Calu3 (cell line): Measurements from ENCODE around the gene CDH4. TPM values are rescaled to one million over a fixed set of nuclear protein-coding genes. Genes with fewer than 3 reads are reported as not detected.

Experiments
- BruUV-seq: library from RNA; stranded (reverse); fragments of 400-500 nt; replicated peaks from 2 replicates; lab custom pipeline; 2021; lab: Mats Ljungman, UMichigan
- CTCF ChIA-PET: fragments of 300-600 bp; sonication (Branson Sonifier 250); formaldehyde crosslinking; loops from one replicate; lab custom pipeline; 2022; ENCODE audit warnings: antibody characterized with exemption; lab: Charles Lee
- DNase-seq: peaks from one replicate; pipeline ENCODE4 v3.0.0; 2022
- H3K27ac Mint-ChIP-seq: one replicate; pipeline ENCODE4 v1.8.0; 2022; ENCODE audit warnings: mixed read lengths; ENCODE audit not compliant: unreplicated experiment
- H3K27me3 Mint-ChIP-seq: one replicate; pipeline ENCODE4 v1.8.0; 2022; ENCODE audit warnings: mixed read lengths; ENCODE audit not compliant: unreplicated experiment
- H3K36me3 Mint-ChIP-seq: one replicate; pipeline ENCODE4 v1.8.0; 2022; ENCODE audit warnings: mild to moderate bottlenecking, moderate library complexity, mixed read lengths; ENCODE audit not compliant: insufficient read depth, unreplicated experiment
- H3K4me1 Mint-ChIP-seq: one replicate; pipeline ENCODE4 v1.8.0; 2022; ENCODE audit warnings: mild to moderate bottlenecking, low read depth, mixed read lengths; ENCODE audit not compliant: unreplicated experiment
- H3K4me3 Mint-ChIP-seq: one replicate; pipeline ENCODE4 v1.8.0; 2022; ENCODE audit warnings: mild to moderate bottlenecking, low read depth, moderate library complexity, mixed read lengths; ENCODE audit not compliant: unreplicated experiment
- H3K9me3 Mint-ChIP-seq: one replicate; pipeline ENCODE4 v1.8.0; 2022; ENCODE audit warnings: low read depth, mixed read lengths; ENCODE audit not compliant: unreplicated experiment
- CTCF ChIP-seq: fragments of 200-600 bp; IDR thresholded peaks from one replicate; pipeline ENCODE4 v1.8.0; 2022; ENCODE audit warnings: antibody characterized with exemption; ENCODE audit not compliant: unreplicated experiment
- intact Hi-C: fragments of 100-400 bp; cut with micrococcal nuclease; formaldehyde crosslinking; loops from one replicate; pipeline ENCODE4 v1.10.0; 2022; ENCODE audit not compliant: unreplicated experiment
- total RNA-seq: library from RNA; stranded (reverse); gene quantifications from 2 replicates; pipeline ENCODE4 v1.2.3, GENCODE V29; 2022

Gene CDH4
- total RNA-seq, 1 experiment from 2014 or later, result not detected

- Mint-ChIP-seq H3K36me3 (peaks cover 5% of the 10 kb centered on the region), H3K9me3 (peaks cover 16% of the 10 kb centered on the region), H3K27ac (no peak overlapping the region), H3K27me3 (peaks cover 10% of the 10 kb centered on the region), H3K4me1 (no peaks in the 10 kb centered on the region), H3K4me3 (no peak overlapping the region)
- TF ChIP-seq CTCF, result no peak
- no peak for DNase-seq
- CTCF ChIA-PET, result no interaction called here
- intact Hi-C loops, result no loop called here
- no TSS peak for BruUV-seq
Measured at GRCh38 chr20:61291166-61291829, 39.2 kb downstream of the CDH4 start.

GRCh38 chr20:61292391-61292790, 40.3 kb downstream of the CDH4 start:
- H3K27ac Mint-ChIP-seq, result no peak overlapping the region
- DNase-seq, result no peak
- TF ChIP-seq CTCF, result no peak

GRCh38 chr20:61292821-61293612, 41.0 kb downstream of the CDH4 start:
- no peak for TF ChIP-seq CTCF
- Mint-ChIP-seq H3K9me3 (peaks cover 12% of the 10 kb centered on the region), H3K27ac (no peak overlapping the region), H3K4me1 (no peaks in the 10 kb centered on the region), H3K27me3 (peaks cover 2% of the 10 kb centered on the region), H3K4me3 (no peak overlapping the region), H3K36me3 (peaks cover 5% of the 10 kb centered on the region)
- CTCF ChIA-PET, result interaction anchor here (0.9 kb wide), 1 partner anchor 23 kb away, joined by 3 read pairs; no protein-coding TSS in a partner anchor
- DNase-seq, result no peak
- intact Hi-C loops, result no loop called here
- no TSS peak for BruUV-seq

More at GRCh38 chr20:61292391-61292790, 40.3 kb downstream of the CDH4 start:
- H3K27me3 Mint-ChIP-seq, result no peaks in the 10 kb centered on the region
- CTCF ChIA-PET, result no interaction called here
- no peak overlapping the region for H3K4me3 Mint-ChIP-seq
- intact Hi-C loops, result no loop called here
- no peaks in the 10 kb centered on the region for H3K4me1 Mint-ChIP-seq
- H3K36me3 Mint-ChIP-seq, result peaks cover 5% of the 10 kb centered on the region
- no TSS peak for BruUV-seq
- peaks cover 12% of the 10 kb centered on the region for H3K9me3 Mint-ChIP-seq

GRCh38 chr20:61293951-61294350, 41.9 kb downstream of the CDH4 start:
- no peak for DNase-seq
- intact Hi-C loops, result no loop called here
- no peak overlapping the region for H3K27ac Mint-ChIP-seq
- CTCF ChIA-PET, result interaction anchor here (0.9 kb wide), 1 partner anchor 22 kb away, joined by 3 read pairs; no protein-coding TSS in a partner anchor
- H3K4me1 Mint-ChIP-seq, result no peaks in the 10 kb centered on the region
- no TSS peak for BruUV-seq
- no peak overlapping the region for H3K4me3 Mint-ChIP-seq
- TF ChIP-seq CTCF, result no peak
- peaks cover 12% of the 10 kb centered on the region for H3K9me3 Mint-ChIP-seq
- peaks cover 5% of the 10 kb centered on the region for H3K36me3 Mint-ChIP-seq
- H3K27me3 Mint-ChIP-seq, result peaks cover 12% of the 10 kb centered on the region
